NT2/D1 (cell line): Measurements from ENCODE around the gene PLA2G12B.

Experiments
- SUZ12 ChIP-seq: IDR thresholded peaks from 2 replicates; pipeline ENCODE4 v1.6.1; 2011; ENCODE audit not compliant: insufficient read length, insufficient read depth; ENCODE audit errors: extremely low read depth
- YY1 ChIP-seq: IDR thresholded peaks from 2 replicates; pipeline ENCODE4 v1.6.1; 2011; ENCODE audit not compliant: insufficient read length, insufficient read depth
- ZNF274 ChIP-seq: IDR thresholded peaks from 2 replicates; pipeline ENCODE4 v1.6.1; 2011; ENCODE audit warnings: mild to moderate bottlenecking, low read depth, low read length

DNA sequence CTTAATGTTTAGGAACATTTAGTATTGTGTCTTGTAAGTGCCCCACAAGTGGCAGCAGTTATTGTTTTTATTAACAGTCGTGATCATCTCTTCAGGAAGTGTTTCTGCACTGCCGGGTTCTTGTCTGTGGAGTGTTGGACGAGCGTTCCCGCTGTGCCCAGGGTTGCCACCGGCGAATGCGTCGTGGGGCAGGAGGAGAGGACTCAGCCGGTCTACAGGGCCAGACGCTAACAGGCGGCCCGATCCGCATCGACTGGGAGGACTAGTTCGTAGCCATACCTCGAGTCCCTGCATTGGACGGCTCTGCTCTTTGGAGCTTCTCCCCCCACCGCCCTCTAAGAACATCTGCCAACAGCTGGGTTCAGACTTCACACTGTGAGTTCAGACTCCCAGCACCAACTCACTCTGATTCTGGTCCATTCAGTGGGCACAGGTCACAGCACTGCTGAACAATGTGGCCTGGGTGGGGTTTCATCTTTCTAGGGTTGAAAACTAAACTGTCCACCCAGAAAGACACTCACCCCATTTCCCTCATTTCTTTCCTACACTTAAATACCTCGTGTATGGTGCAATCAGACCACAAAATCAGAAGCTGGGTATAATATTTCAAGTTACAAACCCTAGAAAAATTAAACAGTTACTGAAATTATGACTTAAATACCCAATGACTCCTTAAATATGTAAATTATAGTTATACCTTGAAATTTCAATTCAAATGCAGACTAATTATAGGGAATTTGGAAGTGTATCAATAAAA lies 22.2 kb downstream of the PLA2G12B start:
- TF ChIP-seq ZNF274: no peak
- no peak for TF ChIP-seq YY1
- no peak for TF ChIP-seq SUZ12
